ENCODE data around the gene ANXA9. TPM values are rescaled to one million over a fixed set of nuclear protein-coding genes. Genes with fewer than 3 reads are reported as not detected.

ANXA9 gene, protein sequence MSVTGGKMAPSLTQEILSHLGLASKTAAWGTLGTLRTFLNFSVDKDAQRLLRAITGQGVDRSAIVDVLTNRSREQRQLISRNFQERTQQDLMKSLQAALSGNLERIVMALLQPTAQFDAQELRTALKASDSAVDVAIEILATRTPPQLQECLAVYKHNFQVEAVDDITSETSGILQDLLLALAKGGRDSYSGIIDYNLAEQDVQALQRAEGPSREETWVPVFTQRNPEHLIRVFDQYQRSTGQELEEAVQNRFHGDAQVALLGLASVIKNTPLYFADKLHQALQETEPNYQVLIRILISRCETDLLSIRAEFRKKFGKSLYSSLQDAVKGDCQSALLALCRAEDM
- total RNA-seq (2021; ENCODE audit: unreplicated experiment) (1.2 TPM), Bru-seq, nascent RNA (percentile 31 among the genes with signal in this experiment), BruChase-seq, experiment 1, labeled RNA remaining after a 2-hour chase (percentile 31 among the genes with signal in this experiment), BruChase-seq, experiment 2, labeled RNA remaining after a 6-hour chase (percentile 28 among the genes with signal in this experiment)
- 2.2 TPM for polyA plus RNA-seq (2012; ENCODE audit: insufficient read length)
- long read RNA-seq, partial matches to known transcripts, result 0 of 2 reads
- long read RNA-seq, other reads (novel, unspliced or antisense), result 2 of 2 reads

DNA sequence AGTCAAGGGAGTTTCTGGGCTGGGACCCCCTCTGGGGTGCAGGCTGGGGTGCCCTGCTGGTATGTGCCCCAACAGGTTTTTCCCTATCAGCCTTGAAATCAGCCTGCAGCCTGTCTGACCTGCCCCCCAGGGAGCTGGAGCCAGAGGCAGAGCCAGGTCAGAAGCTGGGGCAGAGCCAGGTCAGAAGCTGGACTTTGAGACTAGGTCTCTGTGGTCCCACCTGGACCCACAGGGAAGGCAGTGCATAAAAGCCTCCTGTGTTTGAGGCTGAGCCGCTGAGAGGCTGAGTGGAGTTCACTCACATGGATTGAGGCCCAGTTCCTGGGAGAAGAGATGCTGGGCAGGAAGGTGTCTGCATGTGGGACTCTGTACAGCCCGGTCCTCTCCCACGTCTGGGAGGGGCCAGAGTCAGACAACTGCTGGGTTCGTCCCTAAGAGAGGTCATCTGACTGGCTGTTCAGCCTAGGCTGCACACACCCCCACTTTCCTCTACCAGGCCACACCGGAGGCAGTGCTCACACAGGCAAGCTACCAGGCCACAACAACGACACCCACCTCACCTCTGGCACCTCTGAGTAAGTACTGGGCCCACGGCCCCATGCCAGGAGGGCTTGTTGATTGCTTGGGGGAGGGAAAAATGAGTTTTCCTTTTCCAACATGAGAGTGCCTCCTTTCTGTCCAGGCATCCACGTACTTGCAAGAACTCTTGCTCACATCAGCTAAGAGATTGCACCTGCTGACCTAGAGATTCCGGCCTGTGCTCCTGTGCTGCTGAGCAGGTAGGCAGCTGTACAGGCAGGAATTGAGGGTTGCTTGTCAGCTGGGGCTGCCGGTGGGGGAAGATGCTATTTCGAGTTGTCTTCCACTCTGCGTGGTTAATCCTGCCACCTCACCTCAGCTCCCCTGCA is at the start of gene ANXA9:
TSS of gene ANXA9 (plus strand) at position 488 of the 908 bp plus-strand sequence. CDS start 814 bp downstream, outside the sequence.
- intact Hi-C loops (cut with micrococcal nuclease; ENCODE audit: unreplicated experiment) (no loop called here), in situ Hi-C loops (cut with HindIII; ENCODE audit: low pct_unique_long_range_greater_than_20kb, low sequenced_read_pairs) (no loop called here)
- BruUV-seq (replicated peaks), result no TSS peak
- Histone ChIP-seq H3K9me3 (ENCODE audit: control insufficient read depth, insufficient read depth, low read depth, low read length) (no peaks in the 10 kb centered on the region), H3K27ac (ENCODE audit: low read length) (peak within 1 kb of the TSS; percentile 55; the same call in 1 of the 2 replicates), H3K4me1 (ENCODE audit: control insufficient read depth, insufficient read depth, low read length) (peaks cover 41% of the 10 kb centered on the region), H3K27me3 (ENCODE audit: control insufficient read depth, insufficient read depth, low read length) (no peaks in the 10 kb centered on the region), H3K36me3 (ENCODE audit: control insufficient read depth, insufficient read depth, low read length) (no peaks in the 10 kb centered on the region), H3K4me3 (ENCODE audit: low read depth in 2 of 2, low read length in 2 of 2) (no peak within 1 kb of the TSS)
- ATAC-seq (no peak), DNase-seq (ENCODE audit: low read depth, low spot score) (no peak)
- ChIA-PET POLR2A (no interaction called here), CTCF (no interaction called here)
- TF ChIP-seq TCF7L2 (IDR thresholded peaks at IDR 0.05; ENCODE audit: low read depth, low read length), result no peak
- TF ChIP-seq, protein P1, sequence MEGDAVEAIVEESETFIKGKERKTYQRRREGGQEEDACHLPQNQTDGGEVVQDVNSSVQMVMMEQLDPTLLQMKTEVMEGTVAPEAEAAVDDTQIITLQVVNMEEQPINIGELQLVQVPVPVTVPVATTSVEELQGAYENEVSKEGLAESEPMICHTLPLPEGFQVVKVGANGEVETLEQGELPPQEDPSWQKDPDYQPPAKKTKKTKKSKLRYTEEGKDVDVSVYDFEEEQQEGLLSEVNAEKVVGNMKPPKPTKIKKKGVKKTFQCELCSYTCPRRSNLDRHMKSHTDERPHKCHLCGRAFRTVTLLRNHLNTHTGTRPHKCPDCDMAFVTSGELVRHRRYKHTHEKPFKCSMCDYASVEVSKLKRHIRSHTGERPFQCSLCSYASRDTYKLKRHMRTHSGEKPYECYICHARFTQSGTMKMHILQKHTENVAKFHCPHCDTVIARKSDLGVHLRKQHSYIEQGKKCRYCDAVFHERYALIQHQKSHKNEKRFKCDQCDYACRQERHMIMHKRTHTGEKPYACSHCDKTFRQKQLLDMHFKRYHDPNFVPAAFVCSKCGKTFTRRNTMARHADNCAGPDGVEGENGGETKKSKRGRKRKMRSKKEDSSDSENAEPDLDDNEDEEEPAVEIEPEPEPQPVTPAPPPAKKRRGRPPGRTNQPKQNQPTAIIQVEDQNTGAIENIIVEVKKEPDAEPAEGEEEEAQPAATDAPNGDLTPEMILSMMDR (IDR thresholded peaks at IDR 0.05), result no peak

DNA sequence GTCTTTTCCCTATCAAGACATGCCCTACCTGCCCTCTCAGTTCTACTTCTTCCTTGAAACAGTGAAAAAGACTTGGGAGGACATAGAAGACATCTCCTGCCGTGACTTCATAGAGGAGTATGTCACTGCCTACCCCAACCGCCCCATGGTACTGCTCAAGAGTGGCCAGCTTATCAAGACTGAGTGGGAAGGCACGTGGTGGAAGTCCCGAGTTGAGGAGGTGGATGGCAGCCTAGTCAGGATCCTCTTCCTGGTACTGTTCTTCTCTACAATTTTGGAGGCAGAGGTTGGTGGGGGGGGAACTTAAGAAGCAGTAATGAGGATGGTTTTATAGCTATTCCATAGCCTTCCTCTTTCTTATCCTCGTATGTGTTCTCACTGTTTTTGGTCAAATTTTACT is 37.2 kb upstream of the ANXA9 start:
- no peak overlapping the region for H3K4me3 ChIP-seq (ENCODE audit: low read depth in 2 of 2, low read length in 2 of 2)
- BruUV-seq (replicated peaks), result no TSS peak
- DNase-seq (ENCODE audit: low read depth, low spot score) (no peak), ATAC-seq (no peak)
- POLR2A ChIA-PET, result no interaction called here
- intact Hi-C loops (cut with micrococcal nuclease; ENCODE audit: unreplicated experiment), result no loop called here
- no peak overlapping the region for H3K27ac ChIP-seq (ENCODE audit: low read length)
- in situ Hi-C loops (cut with HindIII; ENCODE audit: low pct_unique_long_range_greater_than_20kb, low sequenced_read_pairs), result no loop called here
- no peaks in the 10 kb centered on the region for H3K9me3 ChIP-seq (ENCODE audit: control insufficient read depth, insufficient read depth, low read depth, low read length)
- no peaks in the 10 kb centered on the region for H3K27me3 ChIP-seq (ENCODE audit: control insufficient read depth, insufficient read depth, low read length)
- peaks cover 21% of the 10 kb centered on the region for H3K36me3 ChIP-seq (ENCODE audit: control insufficient read depth, insufficient read depth, low read length)
- H3K4me1 ChIP-seq (ENCODE audit: control insufficient read depth, insufficient read depth, low read length), result no peaks in the 10 kb centered on the region
- TF ChIP-seq, protein P2, sequence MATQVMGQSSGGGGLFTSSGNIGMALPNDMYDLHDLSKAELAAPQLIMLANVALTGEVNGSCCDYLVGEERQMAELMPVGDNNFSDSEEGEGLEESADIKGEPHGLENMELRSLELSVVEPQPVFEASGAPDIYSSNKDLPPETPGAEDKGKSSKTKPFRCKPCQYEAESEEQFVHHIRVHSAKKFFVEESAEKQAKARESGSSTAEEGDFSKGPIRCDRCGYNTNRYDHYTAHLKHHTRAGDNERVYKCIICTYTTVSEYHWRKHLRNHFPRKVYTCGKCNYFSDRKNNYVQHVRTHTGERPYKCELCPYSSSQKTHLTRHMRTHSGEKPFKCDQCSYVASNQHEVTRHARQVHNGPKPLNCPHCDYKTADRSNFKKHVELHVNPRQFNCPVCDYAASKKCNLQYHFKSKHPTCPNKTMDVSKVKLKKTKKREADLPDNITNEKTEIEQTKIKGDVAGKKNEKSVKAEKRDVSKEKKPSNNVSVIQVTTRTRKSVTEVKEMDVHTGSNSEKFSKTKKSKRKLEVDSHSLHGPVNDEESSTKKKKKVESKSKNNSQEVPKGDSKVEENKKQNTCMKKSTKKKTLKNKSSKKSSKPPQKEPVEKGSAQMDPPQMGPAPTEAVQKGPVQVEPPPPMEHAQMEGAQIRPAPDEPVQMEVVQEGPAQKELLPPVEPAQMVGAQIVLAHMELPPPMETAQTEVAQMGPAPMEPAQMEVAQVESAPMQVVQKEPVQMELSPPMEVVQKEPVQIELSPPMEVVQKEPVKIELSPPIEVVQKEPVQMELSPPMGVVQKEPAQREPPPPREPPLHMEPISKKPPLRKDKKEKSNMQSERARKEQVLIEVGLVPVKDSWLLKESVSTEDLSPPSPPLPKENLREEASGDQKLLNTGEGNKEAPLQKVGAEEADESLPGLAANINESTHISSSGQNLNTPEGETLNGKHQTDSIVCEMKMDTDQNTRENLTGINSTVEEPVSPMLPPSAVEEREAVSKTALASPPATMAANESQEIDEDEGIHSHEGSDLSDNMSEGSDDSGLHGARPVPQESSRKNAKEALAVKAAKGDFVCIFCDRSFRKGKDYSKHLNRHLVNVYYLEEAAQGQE (IDR thresholded peaks at IDR 0.05; ENCODE audit: insufficient read depth in 1 of 2, low read depth in 2 of 2, low read length in 1 of 2), result no peak
- TF ChIP-seq SIN3A (IDR thresholded peaks at IDR 0.05; ENCODE audit: borderline replicate concordance, insufficient read depth, low read depth, low read length) (no peak), TCF7L2 (IDR thresholded peaks at IDR 0.05; ENCODE audit: low read depth, low read length) (no peak), POLR2AphosphoS5 (IDR thresholded peaks at IDR 0.05; ENCODE audit: low read depth, low read length) (no peak)
- TF ChIP-seq, protein P1 (IDR thresholded peaks at IDR 0.05), result no peak
- CTCF ChIA-PET, result interaction anchor here (0.6 kb wide), 1 partner anchor 248 kb away, joined by 4 read pairs; the partner anchor contains the start of gene GOLPH3L

Data from Panc1 (cell line).